AG04449 (cell line): Measurements from ENCODE around the gene RPL27A.

Experiments
- CTCF ChIA-PET: fragments of 350-600 bp; formaldehyde crosslinking; extraction: SDS; loops from one replicate; lab custom pipeline; 2021; ENCODE audit warnings: antibody characterized with exemption; lab: Yijun Ruan, JAX
- POLR2A ChIA-PET: fragments of 400-600, 350-600 bp; formaldehyde crosslinking; extraction: SDS; loops from one replicate; lab custom pipeline; 2020; ENCODE audit warnings: antibody characterized with exemption, inconsistent platforms; lab: Yijun Ruan, JAX
- DNase-seq: peaks from one replicate; pipeline ENCODE4 v3.0.0-alpha.2; 2010; ENCODE audit warnings: low read depth, low spot score
- H3K4me3 ChIP-seq: 2 replicates; pipeline ENCODE4 v1.5.1; 2011; ENCODE audit warnings: low read depth, mild to moderate bottlenecking, control low read depth, low read length
- TF ChIP-seq, protein P1 (sequence below): IDR thresholded peaks from one replicate; pipeline ENCODE4 v1.5.1; 2011; ENCODE audit warnings: mild to moderate bottlenecking, moderate library complexity, low read length, control low read depth, inconsistent platforms; ENCODE audit not compliant: insufficient read depth; ENCODE audit errors: missing control alignments

RPL27A gene

DNA sequence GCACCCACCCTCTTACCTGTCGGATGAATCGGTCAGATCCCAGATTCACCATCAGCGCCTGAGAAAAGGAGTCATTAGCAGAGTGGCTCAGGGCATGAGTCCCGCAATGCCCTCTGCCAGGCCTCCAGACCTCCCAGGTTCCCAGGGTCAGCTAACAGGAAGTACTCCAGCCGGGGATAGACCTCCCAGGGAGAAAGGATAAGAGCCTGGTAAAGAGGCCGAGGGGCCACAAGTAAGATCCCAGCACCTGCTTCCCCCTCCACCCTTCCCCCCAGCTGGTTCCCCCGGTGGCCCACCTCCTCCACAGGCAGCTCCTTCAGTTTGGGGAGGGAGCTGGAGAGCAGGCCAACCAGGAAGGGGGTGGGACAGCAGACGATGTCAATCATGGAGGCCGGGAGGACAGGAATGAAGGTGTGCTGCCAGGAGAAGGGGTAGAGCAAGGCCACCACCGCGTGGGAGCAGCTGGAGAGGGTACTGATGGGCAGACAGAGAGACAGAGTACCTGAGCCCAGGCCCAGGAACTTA, 16.4 kb downstream of the RPL27A start:
- no peak for DNase-seq
- CTCF ChIA-PET = interaction anchor here (0.6 to 1.6 kb wide), 4 partner anchors 10 to 125 kb away, joined by 4 to 6 read pairs (median 5); no protein-coding TSS in a partner anchor
- POLR2A ChIA-PET = interaction anchor here (1.1 to 2.7 kb wide), 2 partner anchors 9 to 10 kb away, joined by 4 to 21 read pairs; no protein-coding TSS in a partner anchor
- TF ChIP-seq, protein P1, sequence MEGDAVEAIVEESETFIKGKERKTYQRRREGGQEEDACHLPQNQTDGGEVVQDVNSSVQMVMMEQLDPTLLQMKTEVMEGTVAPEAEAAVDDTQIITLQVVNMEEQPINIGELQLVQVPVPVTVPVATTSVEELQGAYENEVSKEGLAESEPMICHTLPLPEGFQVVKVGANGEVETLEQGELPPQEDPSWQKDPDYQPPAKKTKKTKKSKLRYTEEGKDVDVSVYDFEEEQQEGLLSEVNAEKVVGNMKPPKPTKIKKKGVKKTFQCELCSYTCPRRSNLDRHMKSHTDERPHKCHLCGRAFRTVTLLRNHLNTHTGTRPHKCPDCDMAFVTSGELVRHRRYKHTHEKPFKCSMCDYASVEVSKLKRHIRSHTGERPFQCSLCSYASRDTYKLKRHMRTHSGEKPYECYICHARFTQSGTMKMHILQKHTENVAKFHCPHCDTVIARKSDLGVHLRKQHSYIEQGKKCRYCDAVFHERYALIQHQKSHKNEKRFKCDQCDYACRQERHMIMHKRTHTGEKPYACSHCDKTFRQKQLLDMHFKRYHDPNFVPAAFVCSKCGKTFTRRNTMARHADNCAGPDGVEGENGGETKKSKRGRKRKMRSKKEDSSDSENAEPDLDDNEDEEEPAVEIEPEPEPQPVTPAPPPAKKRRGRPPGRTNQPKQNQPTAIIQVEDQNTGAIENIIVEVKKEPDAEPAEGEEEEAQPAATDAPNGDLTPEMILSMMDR = no peak
- no peak overlapping the region for H3K4me3 ChIP-seq

- ChIA-PET CTCF (interaction anchor here (0.6 to 1.7 kb wide), 6 partner anchors 16 to 260 kb away, joined by 3 to 7 read pairs (median 4); no protein-coding TSS in a partner anchor), POLR2A (interaction anchor here (0.9 to 2.7 kb wide), 4 partner anchors 9 to 110 kb away, joined by 3 to 21 read pairs (median 3); a partner anchor contains a TSS)
- H3K4me3 ChIP-seq = no peak overlapping the region
- TF ChIP-seq, protein P1 = no peak
- DNase-seq = no peak
These were observed 17.3 kb downstream of the RPL27A start for GRCh38 chr11:8699903-8700302.

GRCh38 chr11:8701891-8702597, 19.5 kb downstream of the RPL27A start:
- CTCF ChIA-PET = interaction anchor here (1.3 to 1.8 kb wide), 2 partner anchors 17 to 109 kb away, joined by 3 to 4 read pairs; no protein-coding TSS in a partner anchor
- POLR2A ChIA-PET = no interaction called here
- TF ChIP-seq, protein P1 = no peak
- no peak for DNase-seq
- H3K4me3 ChIP-seq = no peak overlapping the region

- POLR2A ChIA-PET = no interaction called here
- H3K4me3 ChIP-seq = no peak overlapping the region
- DNase-seq = no peak
- TF ChIP-seq, protein P1 = no peak
- CTCF ChIA-PET = interaction anchor here (1.3 kb wide), 1 partner anchor 108 kb away, joined by 3 read pairs; no protein-coding TSS in a partner anchor
These were observed 20.0 kb downstream of the RPL27A start for GRCh38 chr11:8702598-8702915.

DNA sequence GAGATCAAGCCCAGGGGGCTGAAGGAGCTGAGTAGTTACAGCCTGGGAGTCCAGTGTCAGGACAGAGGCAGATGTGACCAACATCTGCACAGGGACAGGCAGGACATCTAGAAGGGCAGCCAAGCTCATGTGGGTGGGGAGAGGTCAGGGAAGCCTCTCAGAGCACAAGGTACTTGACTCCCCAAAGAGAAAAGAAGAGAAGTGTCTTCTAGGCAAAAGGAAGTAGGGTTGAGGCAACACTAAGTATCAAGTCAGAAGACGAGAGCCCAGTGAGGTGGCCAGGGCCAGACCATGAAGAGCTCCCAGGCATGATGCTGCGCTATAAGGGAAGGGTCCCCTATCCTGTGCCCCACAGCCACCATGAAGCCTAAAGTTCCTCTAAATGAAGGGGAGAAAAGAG, 21.5 kb downstream of the RPL27A start:
- ChIA-PET CTCF (interaction anchor here (0.9 kb wide), 1 partner anchor 21 kb away, joined by 3 read pairs; no protein-coding TSS in a partner anchor), POLR2A (no interaction called here)
- TF ChIP-seq, protein P1 = no peak

DNA sequence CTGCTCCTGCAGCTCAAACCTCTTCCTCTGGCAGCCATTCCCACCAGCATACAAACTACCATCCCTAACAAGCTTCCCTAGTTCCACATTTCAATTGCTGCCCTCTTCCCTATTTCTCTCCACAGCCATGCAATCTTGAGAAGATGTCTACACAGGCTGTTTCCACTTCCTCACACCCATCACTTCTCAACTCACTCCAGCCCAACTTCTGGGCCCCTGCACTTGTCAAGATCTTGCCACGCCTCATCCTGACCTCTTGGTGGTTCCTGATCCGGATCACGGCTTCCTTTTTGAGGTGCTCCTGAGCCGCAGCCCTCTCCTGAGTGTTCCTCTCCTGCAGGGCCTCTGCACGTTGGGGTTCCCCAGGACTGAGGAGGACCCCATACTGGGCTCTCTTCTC, 22.6 kb downstream of the RPL27A start:
- DNase-seq = no peak
- ChIA-PET POLR2A (no interaction called here), CTCF (no interaction called here)
- no peak overlapping the region for H3K4me3 ChIP-seq
- TF ChIP-seq, protein P1 = no peak

More for the DNA sequence above, 21.5 kb downstream of the RPL27A start:
- H3K4me3 ChIP-seq = no peak overlapping the region
- DNase-seq = no peak
